K562 (cell line): ENCODE data around the gene SSH3. TPM values are rescaled to one million over a fixed set of nuclear protein-coding genes. Genes with fewer than 3 reads are reported as not detected.

Source experiments
- BRF1 ChIP-seq: IDR thresholded peaks from 3 replicates; pipeline ENCODE4 v1.6.1; 2011; ENCODE audit warnings: borderline replicate concordance, mild to moderate bottlenecking; ENCODE audit not compliant: insufficient read length; ENCODE audit errors: extremely low read depth
- CBX8 ChIP-seq: fragments of 200-600 bp; sonication (generic); IDR thresholded peaks from 2 replicates; pipeline ENCODE4 v1.6.1; 2012; ENCODE audit warnings: borderline replicate concordance, mixed run types, low read depth, mild to moderate bottlenecking, moderate library complexity, mixed read lengths, low read length, control low read depth, inconsistent platforms; ENCODE audit not compliant: poor library complexity, severe bottlenecking; ENCODE audit errors: extremely low read depth
- EGR1 ChIP-seq: fragments of 450-650 bp; conservative IDR thresholded peaks from 2 replicates; pipeline ENCODE4 v1.6.1; 2017; ENCODE audit warnings: mild to moderate bottlenecking
- HDAC2 ChIP-seq: fragments of 450-650 bp; IDR thresholded peaks from 2 replicates; pipeline ENCODE4 v1.6.1; 2016; ENCODE audit warnings: mild to moderate bottlenecking
- HNRNPUL1 ChIP-seq: fragments of 200-400 bp; formaldehyde crosslinking; IDR thresholded peaks from 2 replicates; pipeline ENCODE4 v1.6.1; 2017; ENCODE audit warnings: low read length
- RBM14 ChIP-seq: fragments of 200-400 bp; formaldehyde crosslinking; IDR thresholded peaks from 2 replicates; pipeline ENCODE4 v1.6.1; 2018; ENCODE audit warnings: low read depth, mild to moderate bottlenecking, low read length, moderate library complexity, borderline replicate concordance; ENCODE audit not compliant: insufficient read depth
- RUNX1 ChIP-seq: sonication (generic); IDR thresholded peaks from 2 replicates; pipeline ENCODE4 v1.6.1; 2016; ENCODE audit warnings: antibody characterized with exemption, low read depth
- SMC3 ChIP-seq: conservative IDR thresholded peaks from 2 replicates; pipeline ENCODE4 v1.6.1; 2011; ENCODE audit warnings: low read depth, low read length, improper control_type of control experiment; ENCODE audit not compliant: insufficient read depth
- TAF1 ChIP-seq: IDR thresholded peaks from 2 replicates; pipeline ENCODE4 v1.6.1; 2011; ENCODE audit warnings: mild to moderate bottlenecking, low read length, moderate library complexity; ENCODE audit not compliant: insufficient read depth, control insufficient read depth, severe bottlenecking; ENCODE audit errors: extremely low read depth
- TGIF2 ChIP-seq: sonication (generic); formaldehyde crosslinking; IDR thresholded peaks from 2 replicates; pipeline ENCODE4 v1.8.1; 2022; ENCODE audit warnings: mild to moderate bottlenecking, missing genetic modification reagents, moderate library complexity
- U2AF1 ChIP-seq: fragments of 200-400 bp; formaldehyde crosslinking; optimal IDR thresholded peaks from 2 replicates; pipeline ENCODE3; 2017; ENCODE audit warnings: mild to moderate bottlenecking, low read depth, low read length, moderate library complexity
- ZNF121 ChIP-seq: sonication (generic); formaldehyde crosslinking; conservative IDR thresholded peaks from 2 replicates; pipeline ENCODE4 v1.8.0; 2022; ENCODE audit warnings: missing genetic modification reagents
- ZNF165 ChIP-seq: fragments of 250-450 bp; sonication (Bioruptor Pico); IDR thresholded peaks from 2 replicates; pipeline ENCODE4 v1.4.0; 2020; ENCODE audit warnings: borderline replicate concordance
- ZNF197 ChIP-seq: fragments of 200-800 bp; sonication (Bioruptor generic); IDR thresholded peaks from 2 replicates; pipeline ENCODE4 v1.6.1; 2016; ENCODE audit warnings: low read depth, missing genetic modification characterization, missing compliant biosample characterization
- ZNF696 ChIP-seq: fragments of 250-450 bp; sonication (Bioruptor Pico); conservative IDR thresholded peaks from 2 replicates; pipeline ENCODE4 v1.4.0; 2020; ENCODE audit warnings: mild to moderate bottlenecking, moderate library complexity
- ZNF77 ChIP-seq: fragments of 250-450 bp; sonication (Bioruptor Pico); IDR thresholded peaks from 2 replicates; pipeline ENCODE4 v1.5.0; 2020
- polyA plus RNA-seq, 8 experiments: library from polyadenylated mRNA; depleted of rRNA in 4 of 8; stranded (reverse) in 5 of 8; unstranded in 3 of 8; fragments of >200 nt; fragmentation: Nextera tagmentation in 2 of 8; fragmentation: Illumina TruSeq in 1 of 8; extraction: Ambion mirVana in 2 of 8; extraction: Trizol in 1 of 8; gene quantifications; 2 replicates each; pipeline versions ENCODE4 v1.2.1 to v1.2.3, GENCODE V29; 2011 to 2014; ENCODE audit warnings: inconsistent platforms in 1 of 8, missing spikeins in 1 of 8
- total RNA-seq, 7 experiments: library from RNA; depleted of rRNA in 6 of 7; stranded (reverse); fragments of >200 nt in 6 of 7; fragmentation: Illumina TruSeq in 2 of 7; extraction: Trizol in 2 of 7; gene quantifications; 2 replicates each; pipeline versions ENCODE4 v1.2.1 to v1.2.3, GENCODE V29; 2011 to 2021; ENCODE audit warnings: low replicate concordance in 1 of 7
- TF ChIP-seq, protein P1 (sequence below): fragments of 450-650 bp; IDR thresholded peaks from 2 replicates; pipeline ENCODE4 v1.6.1; 2017; ENCODE audit warnings: mild to moderate bottlenecking, moderate library complexity
- TF ChIP-seq, protein P2 (sequence below): fragments of 450-650 bp; IDR thresholded peaks from 2 replicates; pipeline ENCODE4 v1.6.1; 2016; ENCODE audit warnings: mild to moderate bottlenecking
- TF ChIP-seq, protein P3 (sequence below): fragments of 450-650 bp; IDR thresholded peaks from 2 replicates; pipeline ENCODE4 v1.6.1; 2016; ENCODE audit warnings: antibody characterized with exemption
- TF ChIP-seq, protein P4 (sequence below): sonication (generic); formaldehyde crosslinking; IDR thresholded peaks from 2 replicates; pipeline ENCODE4 v1.8.0; 2022; ENCODE audit warnings: missing genetic modification reagents, mild to moderate bottlenecking, borderline replicate concordance

Gene SSH3
- total and polyA plus RNA-seq, 9 of the 15 experiments (the other 6 are each of a cell fraction or from before 2014, with no cell fraction given) = 0.07 to 1.0 (median 0.24) TPM; not detected in 3

DNA sequence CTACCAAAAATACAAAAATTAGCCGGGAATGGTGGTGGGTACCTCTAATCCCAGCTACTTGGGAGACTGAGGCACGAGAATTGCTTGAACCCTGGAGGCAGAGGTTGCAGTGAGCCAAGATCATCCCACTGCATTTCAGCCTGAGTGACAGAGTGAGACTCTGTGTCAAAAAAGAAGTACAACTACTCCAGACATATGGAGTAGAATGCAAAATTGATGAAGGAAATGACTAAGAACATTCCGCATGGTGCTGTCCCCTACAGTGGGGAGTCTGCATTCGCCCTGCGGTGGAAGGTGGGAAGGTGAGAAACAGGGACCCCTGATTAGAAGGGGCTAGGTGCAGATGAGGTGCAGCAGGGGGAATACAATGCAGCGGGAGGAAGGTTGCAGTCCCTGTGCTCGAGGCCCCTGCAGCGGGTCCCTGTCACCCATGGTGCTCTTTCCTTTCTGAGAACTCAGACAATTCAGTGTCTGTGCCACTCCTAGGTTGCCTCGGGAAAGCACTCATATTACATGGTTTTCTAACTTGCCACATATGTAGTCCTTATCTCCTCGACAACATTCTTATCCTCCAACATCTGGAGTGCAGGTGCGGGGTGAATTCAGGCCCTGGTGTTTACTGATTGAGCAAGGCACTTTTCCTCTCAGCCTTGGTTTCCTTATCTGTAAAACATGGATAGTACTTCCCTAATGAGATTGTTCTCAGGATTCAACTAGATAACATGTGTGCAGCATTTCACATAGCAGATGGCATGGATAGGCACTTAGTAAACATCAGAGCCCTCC is 44.8 kb downstream of the SSH3 start (continued):
- TF ChIP-seq CBX8 (no peak), U2AF1 (no peak), TGIF2 (CRISPR knock-in tag) (no peak), EGR1 (peak; percentile 38; the same call in 1 of the 2 replicates), ZNF165 (CRISPR knock-in tag) (no peak), ZNF696 (no peak), ZNF121 (CRISPR knock-in tag) (no peak), TAF1 (no peak), HDAC2 (peak; percentile 90), RBM14 (no peak), RUNX1 (no peak), BRF1 (no peak), HNRNPUL1 (no peak), SMC3 (no peak), ZNF197 (CRISPR knock-in tag) (peak; percentile 97), ZNF77 (CRISPR knock-in tag) (no peak)
- TF ChIP-seq, protein P1, sequence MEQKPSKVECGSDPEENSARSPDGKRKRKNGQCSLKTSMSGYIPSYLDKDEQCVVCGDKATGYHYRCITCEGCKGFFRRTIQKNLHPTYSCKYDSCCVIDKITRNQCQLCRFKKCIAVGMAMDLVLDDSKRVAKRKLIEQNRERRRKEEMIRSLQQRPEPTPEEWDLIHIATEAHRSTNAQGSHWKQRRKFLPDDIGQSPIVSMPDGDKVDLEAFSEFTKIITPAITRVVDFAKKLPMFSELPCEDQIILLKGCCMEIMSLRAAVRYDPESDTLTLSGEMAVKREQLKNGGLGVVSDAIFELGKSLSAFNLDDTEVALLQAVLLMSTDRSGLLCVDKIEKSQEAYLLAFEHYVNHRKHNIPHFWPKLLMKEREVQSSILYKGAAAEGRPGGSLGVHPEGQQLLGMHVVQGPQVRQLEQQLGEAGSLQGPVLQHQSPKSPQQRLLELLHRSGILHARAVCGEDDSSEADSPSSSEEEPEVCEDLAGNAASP = no peak
- TF ChIP-seq, protein P2, sequence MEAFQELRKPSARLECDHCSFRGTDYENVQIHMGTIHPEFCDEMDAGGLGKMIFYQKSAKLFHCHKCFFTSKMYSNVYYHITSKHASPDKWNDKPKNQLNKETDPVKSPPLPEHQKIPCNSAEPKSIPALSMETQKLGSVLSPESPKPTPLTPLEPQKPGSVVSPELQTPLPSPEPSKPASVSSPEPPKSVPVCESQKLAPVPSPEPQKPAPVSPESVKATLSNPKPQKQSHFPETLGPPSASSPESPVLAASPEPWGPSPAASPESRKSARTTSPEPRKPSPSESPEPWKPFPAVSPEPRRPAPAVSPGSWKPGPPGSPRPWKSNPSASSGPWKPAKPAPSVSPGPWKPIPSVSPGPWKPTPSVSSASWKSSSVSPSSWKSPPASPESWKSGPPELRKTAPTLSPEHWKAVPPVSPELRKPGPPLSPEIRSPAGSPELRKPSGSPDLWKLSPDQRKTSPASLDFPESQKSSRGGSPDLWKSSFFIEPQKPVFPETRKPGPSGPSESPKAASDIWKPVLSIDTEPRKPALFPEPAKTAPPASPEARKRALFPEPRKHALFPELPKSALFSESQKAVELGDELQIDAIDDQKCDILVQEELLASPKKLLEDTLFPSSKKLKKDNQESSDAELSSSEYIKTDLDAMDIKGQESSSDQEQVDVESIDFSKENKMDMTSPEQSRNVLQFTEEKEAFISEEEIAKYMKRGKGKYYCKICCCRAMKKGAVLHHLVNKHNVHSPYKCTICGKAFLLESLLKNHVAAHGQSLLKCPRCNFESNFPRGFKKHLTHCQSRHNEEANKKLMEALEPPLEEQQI = no peak
- TF ChIP-seq, protein P3, sequence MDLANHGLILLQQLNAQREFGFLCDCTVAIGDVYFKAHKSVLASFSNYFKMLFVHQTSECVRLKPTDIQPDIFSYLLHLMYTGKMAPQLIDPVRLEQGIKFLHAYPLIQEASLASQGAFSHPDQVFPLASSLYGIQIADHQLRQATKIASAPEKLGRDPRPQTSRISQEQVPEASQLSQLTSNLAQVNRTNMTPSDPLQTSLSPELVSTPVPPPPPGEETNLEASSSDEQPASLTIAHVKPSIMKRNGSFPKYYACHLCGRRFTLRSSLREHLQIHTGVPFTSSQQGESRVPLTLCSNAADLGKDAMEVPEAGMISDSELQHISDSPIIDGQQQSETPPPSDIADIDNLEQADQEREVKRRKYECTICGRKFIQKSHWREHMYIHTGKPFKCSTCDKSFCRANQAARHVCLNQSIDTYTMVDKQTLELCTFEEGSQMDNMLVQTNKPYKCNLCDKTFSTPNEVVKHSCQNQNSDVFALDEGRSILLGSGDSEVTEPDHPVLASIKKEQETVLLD = no peak
- TF ChIP-seq, protein P4, sequence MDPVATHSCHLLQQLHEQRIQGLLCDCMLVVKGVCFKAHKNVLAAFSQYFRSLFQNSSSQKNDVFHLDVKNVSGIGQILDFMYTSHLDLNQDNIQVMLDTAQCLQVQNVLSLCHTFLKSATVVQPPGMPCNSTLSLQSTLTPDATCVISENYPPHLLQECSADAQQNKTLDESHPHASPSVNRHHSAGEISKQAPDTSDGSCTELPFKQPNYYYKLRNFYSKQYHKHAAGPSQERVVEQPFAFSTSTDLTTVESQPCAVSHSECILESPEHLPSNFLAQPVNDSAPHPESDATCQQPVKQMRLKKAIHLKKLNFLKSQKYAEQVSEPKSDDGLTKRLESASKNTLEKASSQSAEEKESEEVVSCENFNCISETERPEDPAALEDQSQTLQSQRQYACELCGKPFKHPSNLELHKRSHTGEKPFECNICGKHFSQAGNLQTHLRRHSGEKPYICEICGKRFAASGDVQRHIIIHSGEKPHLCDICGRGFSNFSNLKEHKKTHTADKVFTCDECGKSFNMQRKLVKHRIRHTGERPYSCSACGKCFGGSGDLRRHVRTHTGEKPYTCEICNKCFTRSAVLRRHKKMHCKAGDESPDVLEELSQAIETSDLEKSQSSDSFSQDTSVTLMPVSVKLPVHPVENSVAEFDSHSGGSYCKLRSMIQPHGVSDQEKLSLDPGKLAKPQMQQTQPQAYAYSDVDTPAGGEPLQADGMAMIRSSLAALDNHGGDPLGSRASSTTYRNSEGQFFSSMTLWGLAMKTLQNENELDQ (CRISPR knock-in tag) = no peak
